Measurements from ENCODE around the gene C1orf159.
A peak's percentile ranks its signal among the peaks of the same experiment; 100 is the strongest.
"Not testable (repeated sequence)": the region's sequence is repeated elsewhere in the genome, so short reads cannot be mapped to it uniquely, and the experiment has no call there.

Gene C1orf159

GRCh38 chr1:1117469-1117831 is 1.6 kb upstream of the C1orf159 start:
- no peak for DNase-seq

GRCh38 chr1:1116701-1117468 is 996 bp upstream of the C1orf159 start:
- DNase-seq = peak; percentile 6

GRCh38 chr1:1115136-1115785 is 628 bp downstream of the C1orf159 start:
- no peak for DNase-seq

DNA sequence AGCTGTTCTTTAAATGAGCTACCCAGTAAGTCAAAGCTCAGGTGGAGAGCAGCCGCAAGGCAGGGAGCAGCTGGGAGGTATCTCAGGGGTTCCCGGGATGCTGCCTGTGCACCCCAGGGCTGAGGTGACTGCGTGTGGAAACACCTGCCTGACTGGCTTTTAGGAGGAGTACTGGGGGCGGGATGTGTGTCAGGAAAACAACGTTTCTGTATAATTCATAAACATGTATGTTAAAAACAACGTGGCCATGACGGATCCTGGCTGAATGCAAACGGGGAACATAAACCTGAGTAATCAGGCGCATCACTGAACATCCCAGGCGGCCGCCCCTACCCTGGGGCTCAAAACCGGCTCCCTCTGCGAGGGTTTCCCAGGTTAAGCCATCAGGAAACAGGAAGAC is 1.5 kb downstream of the C1orf159 start:
- no peak for DNase-seq

GRCh38 chr1:1112237-1112985 is 3.5 kb downstream of the C1orf159 start:
- DNase-seq = no peak

GRCh38 chr1:1111516-1112236 is 4.2 kb downstream of the C1orf159 start:
- no peak for DNase-seq

DNA sequence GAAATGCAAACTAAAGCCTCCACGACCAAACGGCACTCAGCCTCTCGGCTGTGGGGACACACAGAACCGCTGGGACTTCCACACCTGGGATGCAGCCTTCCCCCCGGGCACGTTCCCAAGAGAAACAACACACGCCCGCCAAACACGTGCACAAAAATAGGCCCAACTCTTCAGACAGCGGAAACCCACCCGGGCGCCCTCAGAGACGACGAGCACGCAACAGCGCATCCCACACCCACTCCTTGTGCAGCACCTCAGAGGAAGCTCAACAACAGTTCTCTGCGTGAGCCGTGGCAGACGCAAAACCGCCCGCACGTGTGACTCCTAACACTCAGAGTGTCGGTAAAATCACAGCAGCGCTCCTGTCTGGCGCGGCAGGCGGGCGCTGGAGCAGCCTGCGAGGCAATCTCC is 5.3 kb downstream of the C1orf159 start:
- no peak for DNase-seq

GRCh38 chr1:1109743-1110142 is 6.1 kb downstream of the C1orf159 start:
- no peak for DNase-seq

DNA sequence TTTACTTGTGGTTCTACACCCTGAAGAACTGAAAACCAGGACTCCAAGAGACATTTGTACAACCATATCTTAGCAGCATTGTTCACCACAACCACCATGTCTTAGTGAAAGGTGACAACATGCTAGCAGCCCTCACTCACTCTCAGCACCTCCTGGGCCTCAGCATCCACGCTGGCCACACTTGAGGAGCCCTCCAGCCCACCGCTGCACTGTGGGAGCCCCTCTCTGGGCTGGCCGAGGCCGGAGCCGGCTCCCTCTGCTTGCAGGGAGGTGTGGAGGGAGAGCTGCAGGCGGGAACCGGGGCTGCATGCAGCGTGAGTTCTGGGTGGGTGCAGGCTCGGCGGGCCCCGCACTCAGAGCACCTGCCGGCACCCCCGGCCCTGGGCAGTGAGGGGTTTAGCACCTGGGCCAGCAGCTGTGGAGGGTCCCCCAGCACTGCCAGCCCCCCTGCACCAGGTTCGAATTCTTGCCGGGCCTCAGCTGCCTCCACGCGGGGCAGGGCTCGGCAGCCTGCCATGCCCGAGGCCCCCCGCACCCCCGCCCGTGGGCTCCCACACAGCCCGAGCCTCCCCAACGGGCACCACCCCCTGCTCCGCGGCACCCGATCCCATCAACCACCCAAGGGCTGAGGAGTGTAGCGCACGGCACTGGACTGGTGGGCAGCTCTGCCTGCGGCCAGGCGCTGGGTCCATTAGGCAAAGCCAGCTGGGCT is 9.2 kb downstream of the C1orf159 start:
- no peak for DNase-seq

DNA sequence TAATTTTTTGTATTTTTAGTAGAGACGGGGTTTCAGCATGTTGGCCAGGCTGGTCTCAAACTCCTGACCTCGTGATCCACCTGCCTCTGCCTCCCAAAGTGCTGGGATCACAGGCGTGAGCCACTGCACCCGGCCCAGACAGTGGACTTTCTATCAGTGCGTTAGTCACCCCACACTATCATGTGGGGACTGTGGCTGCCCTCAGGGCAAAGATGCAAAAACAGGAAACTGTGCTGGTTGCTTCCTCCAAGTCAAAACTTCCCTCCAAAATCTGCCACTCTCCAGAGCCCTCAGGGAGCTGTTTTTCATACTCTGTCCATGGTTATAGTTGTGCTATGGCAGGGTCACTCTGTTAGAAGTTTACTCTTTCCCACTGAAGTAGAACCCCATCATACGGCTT is 11.7 kb downstream of the C1orf159 start:
- not testable (repeated sequence) for DNase-seq

DNA sequence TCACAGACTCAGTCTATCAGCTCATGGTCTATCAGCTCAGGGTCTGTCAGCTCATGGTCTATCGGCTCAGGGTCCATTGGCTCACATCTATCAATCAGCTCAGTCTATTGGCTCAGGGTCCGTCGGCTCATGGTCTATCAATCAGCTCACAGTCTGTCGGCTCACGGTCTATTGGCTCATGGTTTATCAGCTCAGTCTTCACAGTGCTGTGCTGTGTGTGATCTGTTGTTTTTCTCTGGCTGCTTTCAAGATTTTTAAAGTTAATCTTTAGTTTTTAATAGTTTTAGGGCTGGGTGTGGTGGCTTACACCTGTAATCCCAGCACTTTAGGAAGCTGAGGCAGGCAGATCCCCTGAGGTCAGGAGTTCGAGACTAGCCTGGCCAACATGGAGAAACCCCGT is 14.4 kb downstream of the C1orf159 start:
- DNase-seq = no peak

DNA sequence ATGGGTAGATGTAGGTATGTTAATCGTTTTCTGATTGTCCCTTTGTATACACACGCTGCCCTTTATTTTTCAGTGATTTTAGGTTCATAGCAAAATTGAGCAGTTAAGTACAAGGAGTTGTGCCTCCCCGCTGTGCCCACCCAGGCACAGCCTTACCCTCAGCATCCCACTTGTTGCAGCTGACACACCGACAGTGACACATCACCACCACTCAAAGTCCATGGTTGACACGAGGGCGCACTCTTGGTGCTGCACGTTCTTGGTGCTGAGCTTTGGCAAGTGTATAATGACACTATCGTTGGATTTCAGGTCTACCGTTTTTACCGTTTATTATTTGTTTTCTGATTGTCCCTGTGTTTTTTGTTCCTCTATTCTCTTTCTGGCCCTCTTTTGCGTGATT is 15.6 kb downstream of the C1orf159 start:
- no peak for DNase-seq

DNA sequence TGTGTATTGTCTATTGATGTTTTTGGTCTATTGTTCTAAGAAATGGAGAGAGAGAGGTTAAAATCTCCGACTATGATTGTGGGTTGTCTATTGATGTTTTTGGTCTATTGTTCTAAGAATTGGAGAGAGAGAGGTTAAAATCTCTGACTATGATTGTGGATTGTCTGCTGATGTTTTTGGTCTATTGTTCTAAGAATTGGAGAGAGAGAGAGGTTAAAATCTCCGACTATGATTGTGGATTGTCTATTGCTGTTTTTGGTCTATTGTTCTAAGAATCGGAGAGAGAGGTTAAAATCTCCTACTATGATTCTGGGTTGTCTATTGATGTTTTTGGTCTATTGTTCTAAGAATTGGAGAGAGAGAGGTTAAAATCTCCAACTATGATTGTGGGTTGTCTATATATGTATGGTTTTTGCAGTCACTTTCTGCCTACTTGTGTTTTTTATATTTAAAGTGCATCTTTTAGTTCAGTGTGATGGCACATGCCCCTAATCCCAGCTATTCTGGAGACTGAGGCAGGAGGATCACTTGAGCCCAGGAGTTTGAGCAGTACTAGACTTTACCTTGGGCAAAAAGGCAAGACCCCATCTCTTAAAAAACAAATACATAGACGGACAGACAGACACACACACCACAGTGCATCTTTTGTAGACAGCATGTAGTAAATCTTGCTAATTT is 16.2 kb downstream of the C1orf159 start:
- no peak for DNase-seq

DNA sequence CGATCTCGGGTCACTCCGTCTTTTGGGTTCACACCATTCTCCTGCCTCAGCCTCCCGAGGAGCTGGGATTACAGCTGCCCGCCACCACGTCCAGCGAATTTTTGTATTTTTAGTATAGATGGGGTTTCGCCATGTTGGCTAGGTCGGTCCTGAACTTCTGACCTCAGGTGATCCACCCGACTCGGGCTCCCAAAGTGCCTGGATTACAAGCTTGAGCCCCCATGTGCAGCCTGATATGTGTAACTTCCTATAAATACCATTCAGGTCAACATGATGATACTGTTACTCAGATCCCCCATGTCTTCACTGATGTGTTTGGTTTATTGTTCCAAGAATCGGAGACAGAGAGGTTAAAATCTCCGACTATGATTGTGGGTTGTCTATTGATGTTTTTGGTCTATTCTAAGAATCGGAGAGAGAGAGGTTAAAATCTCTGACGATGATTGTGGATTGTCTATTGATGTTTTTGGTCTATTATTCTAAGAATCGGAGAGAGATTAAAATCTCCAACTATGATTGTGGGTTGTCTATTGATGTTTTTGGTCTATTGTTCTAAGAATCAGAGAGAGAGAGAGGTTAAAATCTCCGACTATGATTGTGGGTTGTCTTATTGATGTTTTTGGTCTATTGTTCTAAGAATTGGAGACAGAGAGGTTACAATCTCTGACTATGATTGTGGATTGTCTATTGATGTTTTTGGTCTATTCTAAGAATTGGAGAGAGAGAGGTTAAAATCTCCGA is 17.0 kb downstream of the C1orf159 start:
- no peak for DNase-seq

DNA sequence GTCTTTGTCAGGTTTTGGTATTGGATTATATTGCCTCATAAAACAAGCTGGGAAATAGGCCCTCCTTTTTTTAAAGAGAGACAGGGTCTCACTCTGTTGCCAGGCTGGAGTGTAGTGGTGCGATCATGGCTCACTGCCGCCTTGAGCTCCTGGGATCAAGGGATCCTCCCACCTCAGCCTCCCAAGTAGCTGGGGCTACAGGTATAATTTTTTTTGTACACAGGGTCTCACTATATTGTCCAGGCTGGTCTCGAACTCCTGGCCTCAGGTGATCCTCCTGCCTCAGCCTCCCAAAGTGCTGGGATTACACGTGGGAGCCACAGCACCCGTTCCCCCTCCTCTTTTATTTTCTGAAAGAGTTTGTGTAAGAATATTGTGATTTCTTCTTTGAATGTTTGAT is 19.8 kb downstream of the C1orf159 start:
- DNase-seq = not testable (repeated sequence)

DNA sequence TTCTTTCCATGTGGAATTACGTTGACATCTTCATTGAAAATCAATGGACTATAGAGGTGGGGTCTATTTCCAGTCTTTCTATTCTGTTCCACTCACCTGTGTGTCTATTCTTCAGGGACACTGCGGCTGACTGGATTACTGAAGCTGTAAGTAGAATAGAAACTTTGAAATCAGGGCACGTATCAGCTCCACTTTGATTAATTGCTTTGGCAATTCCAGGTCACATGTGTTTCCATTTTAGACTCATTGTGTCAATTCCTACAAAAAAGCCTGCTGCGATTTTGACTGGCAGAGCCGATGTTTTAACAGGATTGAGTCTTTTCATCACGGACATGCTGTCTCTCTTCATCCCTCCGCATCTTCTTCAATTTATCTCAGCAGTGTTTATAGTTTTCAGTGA is 20.9 kb downstream of the C1orf159 start:
- no peak for DNase-seq

DNA sequence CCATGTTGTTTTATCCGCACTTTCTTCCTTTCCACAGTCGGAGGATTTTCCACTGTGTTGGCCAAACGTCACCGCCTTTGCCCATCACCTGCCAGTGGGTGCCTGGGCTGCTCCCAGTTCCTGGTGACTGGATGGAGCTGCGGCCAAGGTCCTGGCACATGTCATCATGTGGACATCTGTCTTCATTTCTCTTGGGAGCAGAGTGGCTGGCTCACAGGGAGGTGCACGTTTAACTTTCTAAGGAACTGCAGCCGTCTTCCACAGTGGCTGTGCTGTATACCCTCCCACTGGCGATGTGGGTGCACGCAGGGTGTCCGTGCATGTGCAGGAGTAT is 22.3 kb downstream of the C1orf159 start:
- no peak for DNase-seq

GRCh38 chr1:1092894-1093609 is 22.8 kb downstream of the C1orf159 start:
- no peak for DNase-seq

GRCh38 chr1:1092149-1092855 is 23.6 kb downstream of the C1orf159 start:
- DNase-seq = no peak

All from fibroblast of skin of back (primary cell).